HepG2 (cell line): ENCODE data around the gene PRKCD. TPM values are rescaled to one million over a fixed set of nuclear protein-coding genes. Genes with fewer than 3 reads are reported as not detected.

Source experiments
- ATF4 ChIP-seq, 2 experiments: fragments of 450-650 bp in 1 of 2; sonication (generic) in 1 of 2; formaldehyde crosslinking; IDR thresholded peaks; 2 replicates each; pipeline versions ENCODE4 v1.5.0 to v1.8.0; 2020 to 2022; ENCODE audit warnings: mild to moderate bottlenecking in 1 of 2, missing genetic modification reagents in 1 of 2
- CSRNP2 ChIP-seq: sonication (generic); formaldehyde crosslinking; conservative IDR thresholded peaks from 2 replicates; pipeline ENCODE4 v1.8.0; 2022; ENCODE audit warnings: low read depth, missing genetic modification reagents
- HOXA5 ChIP-seq: sonication (generic); formaldehyde crosslinking; IDR thresholded peaks from 2 replicates; pipeline ENCODE4 v1.4.0; 2020; ENCODE audit warnings: missing genetic modification reagents
- ISL2 ChIP-seq: sonication (generic); formaldehyde crosslinking; IDR thresholded peaks from 2 replicates; pipeline ENCODE4 v1.5.0; 2020; ENCODE audit warnings: missing genetic modification reagents
- JUNB ChIP-seq: sonication (generic); formaldehyde crosslinking; IDR thresholded peaks from 2 replicates; pipeline ENCODE4 v1.8.0; 2022; ENCODE audit warnings: missing genetic modification reagents, mild to moderate bottlenecking, borderline replicate concordance
- KDM4B ChIP-seq: sonication (generic); formaldehyde crosslinking; IDR thresholded peaks from 2 replicates; pipeline ENCODE4 v1.4.0; 2020; ENCODE audit warnings: missing genetic modification reagents
- KDM5A ChIP-seq: fragments of 200-600 bp; sonication (generic); IDR thresholded peaks from 2 replicates; pipeline ENCODE4 v1.7.0; 2018; ENCODE audit warnings: antibody characterized with exemption, mild to moderate bottlenecking, low read length, borderline replicate concordance
- MTA1 ChIP-seq: sonication (generic); formaldehyde crosslinking; IDR thresholded peaks from 2 replicates; pipeline ENCODE4 v1.4.0; 2020; ENCODE audit warnings: missing genetic modification reagents, mild to moderate bottlenecking, borderline replicate concordance
- NFKB2 ChIP-seq: sonication (generic); formaldehyde crosslinking; IDR thresholded peaks from 2 replicates; pipeline ENCODE4 v1.4.0; 2020; ENCODE audit warnings: missing genetic modification reagents, borderline replicate concordance
- SCMH1 ChIP-seq: sonication (generic); formaldehyde crosslinking; IDR thresholded peaks from 2 replicates; pipeline ENCODE4 v1.9.0; 2021; ENCODE audit warnings: missing genetic modification reagents, mild to moderate bottlenecking, borderline replicate concordance
- SIN3B ChIP-seq: fragments of 150-350 bp; IDR thresholded peaks from 2 replicates; pipeline ENCODE4 v1.6.1; 2014; ENCODE audit warnings: low read length
- STAT5B ChIP-seq: sonication (generic); formaldehyde crosslinking; IDR thresholded peaks from 2 replicates; pipeline ENCODE4 v1.4.0; 2020; ENCODE audit warnings: missing genetic modification reagents
- ZBTB44 ChIP-seq: sonication (generic); formaldehyde crosslinking; IDR thresholded peaks from 2 replicates; pipeline ENCODE4 v1.4.0; 2020; ENCODE audit warnings: missing genetic modification reagents
- ZKSCAN8 ChIP-seq: IDR thresholded peaks from 2 replicates; pipeline ENCODE4 v1.6.1; 2016; ENCODE audit warnings: borderline replicate concordance, missing genetic modification reagents, missing compliant biosample characterization
- ZNF547 ChIP-seq: sonication (generic); formaldehyde crosslinking; IDR thresholded peaks from 2 replicates; pipeline ENCODE4 v1.5.1; 2020; ENCODE audit warnings: mild to moderate bottlenecking, missing genetic modification reagents
- ZNF710 ChIP-seq: sonication (generic); formaldehyde crosslinking; IDR thresholded peaks from 2 replicates; pipeline ENCODE4 v1.5.0; 2020; ENCODE audit warnings: mild to moderate bottlenecking, missing genetic modification reagents, borderline replicate concordance
- polyA plus RNA-seq, 8 experiments: library from polyadenylated mRNA; depleted of rRNA in 3 of 8; stranded (reverse) in 7 of 8; unstranded in 1 of 8; fragments of >200 nt; fragmentation: Illumina TruSeq in 4 of 8; extraction: Trizol in 4 of 8; gene quantifications; 2 replicates each; pipeline versions ENCODE4 v1.2.1 to v1.2.3, GENCODE V29; 2011 to 2016; ENCODE audit warnings: low read depth in 4 of 8, missing spikeins in 1 of 8, mixed read lengths in 1 of 8; ENCODE audit not compliant: insufficient read depth in 1 of 8
- total RNA-seq, 5 experiments: library from RNA; depleted of rRNA; stranded (reverse); fragments of >200 nt; fragmentation: Illumina TruSeq; extraction: Trizol; gene quantifications; 2 replicates each; pipeline ENCODE4 v1.2.3, GENCODE V29; 2016; ENCODE audit warnings: low read depth in 1 of 5

The PRKCD gene
- total and polyA plus RNA-seq, 2 of the 13 experiments (the other 11 are each of a cell fraction or from before 2014, with no cell fraction given), result 1.6 to 40.7 TPM

- TF ChIP-seq MTA1 (CRISPR knock-in tag), result no peak
- no peak for TF ChIP-seq JUNB (CRISPR knock-in tag)
- 0 out of 2 replicates have a peak, but pooled peaks have one; percentile 54 for TF ChIP-seq ISL2
- TF ChIP-seq CSRNP2, result no peak
- no peak for TF ChIP-seq ZBTB44 (CRISPR knock-in tag)
- peak; percentile 53; the same call in 1 of the 2 replicates for TF ChIP-seq KDM4B (CRISPR knock-in tag)
- TF ChIP-seq NFKB2 (CRISPR knock-in tag), result peak; percentile 47; the same call in 1 of the 2 replicates
- no peak for TF ChIP-seq ZKSCAN8 (CRISPR knock-in tag)
- TF ChIP-seq SCMH1 (CRISPR knock-in tag), result no peak
- TF ChIP-seq ATF4 (CRISPR knock-in tag; IDR thresholded peaks at IDR 0.05), result no peak
- no peak for TF ChIP-seq SIN3B
- TF ChIP-seq ZNF547 (CRISPR knock-in tag), result no peak
- no peak for TF ChIP-seq STAT5B
- no peak for TF ChIP-seq KDM5A
- TF ChIP-seq ZNF710, result no peak
- TF ChIP-seq HOXA5 (CRISPR knock-in tag), result peak; percentile 61; the same call in 1 of the 2 replicates
Measured at GRCh38 chr3:53195602-53196574, 34.9 kb downstream of the PRKCD start (continued).
